Gastrocnemius medialis (tissue), 4 donors: ENCODE data around the gene TCFL5. TPM values are rescaled to one million over a fixed set of nuclear protein-coding genes. Genes with fewer than 3 reads are reported as not detected.

Experiments used
- ATAC-seq, 2 donors: fragments of 150-250 bp; one replicate each; pipeline ENCODE4 v1.9.1; 2016
- DNase-seq, 2 donors: peaks; one replicate each; pipeline ENCODE4 v3.0.0-alpha.2; 2019
- H3K27ac ChIP-seq, 4 donors: fragments of 200-600 bp; sonication (generic); 1 replicate in 1 of 4; 2 replicates in 3 of 4; pipeline ENCODE4 v1.5.1; 2016 to 2018; ENCODE audit warnings: mild to moderate bottlenecking in 2 of 4, moderate library complexity in 1 of 4
- H3K27me3 ChIP-seq, 3 donors: fragments of 200-600 bp; sonication (generic) in 2 of 3; 1 replicate in 1 of 3; 2 replicates in 2 of 3; pipeline versions ENCODE4 v1.5.1 to v1.6.0; 2016 to 2019; ENCODE audit warnings: mild to moderate bottlenecking in 1 of 3, moderate library complexity in 1 of 3
- H3K36me3 ChIP-seq, 2 donors: fragments of 200-600 bp; sonication (generic) in 1 of 2; one replicate each; pipeline ENCODE4 v1.5.1; 2017 to 2018
- H3K4me1 ChIP-seq, 2 donors: fragments of 200-600 bp; sonication (generic) in 1 of 2; one replicate each; pipeline ENCODE4 v1.5.1; 2016 to 2017; ENCODE audit warnings: mild to moderate bottlenecking in 2 of 2
- H3K4me3 ChIP-seq, 4 donors: fragments of 200-600 bp; sonication (generic) in 3 of 4; 1 replicate in 1 of 4; 2 replicates in 3 of 4; pipeline ENCODE4 v1.5.1; 2016 to 2019; ENCODE audit warnings: mild to moderate bottlenecking in 2 of 4
- H3K9me3 ChIP-seq, 3 donors: fragments of 200-600 bp; sonication (generic) in 2 of 3; 1 replicate in 1 of 3; 2 replicates in 2 of 3; pipeline ENCODE4 v1.5.1; 2016 to 2019
- POLR2A ChIP-seq, 2 donors: fragments of 450-650 bp; IDR thresholded peaks; one replicate each; pipeline ENCODE4 v1.6.1; 2017; ENCODE audit warnings: antibody characterized with exemption in 2 of 2, mild to moderate bottlenecking in 2 of 2, moderate library complexity in 2 of 2
- in situ Hi-C, 4 donors: fragments of 200-750 bp; cut with MboI; loops; one replicate each; pipeline versions ENCODE4 v1.15.0 to v1.8.0; 2017; ENCODE audit warnings: low sequenced_read_pairs in 4 of 4
- intact Hi-C: fragments of 100-400 bp; cut with DNase I; formaldehyde crosslinking; loops from one replicate; pipeline ENCODE4 v1.15.1; 2023; ENCODE audit warnings: low total_unique reads
- total RNA-seq, 4 donors: library from RNA; depleted of rRNA; stranded (reverse); fragments of >200 nt; gene quantifications; one replicate each; pipeline versions ENCODE4 v1.1.0 to v1.2.3, GENCODE V29; 2016
- TF ChIP-seq, protein P1 (sequence below), 5 experiments: fragments of 450-650 bp in 3 of 5; fragments of 200-600 bp in 2 of 5; sonication (generic) in 2 of 5; IDR thresholded peaks in 4 of 5; conservative IDR thresholded peaks in 1 of 5; 1 replicate in 4 of 5; 2 replicates in 1 of 5; pipeline ENCODE4 v1.5.1; 2016 to 2019; ENCODE audit warnings: antibody characterized with exemption in 5 of 5, mild to moderate bottlenecking in 3 of 5, moderate library complexity in 3 of 5

The TCFL5 gene
- total RNA-seq, 4 donors from 2014 or later = 5.3 to 7.3 (median 6.3) TPM

DNA sequence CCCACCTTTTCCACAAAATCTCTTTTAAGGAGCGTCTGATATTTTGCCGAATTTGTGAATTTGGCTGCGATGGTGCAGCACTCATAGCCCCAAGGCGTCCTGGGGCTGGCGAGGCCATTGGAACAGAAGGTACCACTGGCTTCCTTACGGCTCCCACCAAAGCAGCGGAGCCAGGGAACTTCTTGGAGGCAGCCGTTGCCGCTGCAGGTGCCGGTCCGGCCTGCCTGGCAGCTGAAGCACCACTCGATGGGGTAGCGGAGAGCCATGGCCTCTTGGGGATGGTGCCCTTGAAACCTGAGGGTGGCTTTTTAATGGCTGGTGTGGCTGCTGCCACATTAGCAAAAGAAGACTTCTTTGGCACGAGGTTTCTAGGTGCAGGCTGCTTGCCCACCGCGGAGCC is 34.9 kb upstream of the TCFL5 start:
- no peak for DNase-seq
- Histone ChIP-seq H3K9me3 (no peaks in the 10 kb centered on the region), H3K36me3 (peaks cover 4 to 51% of the 10 kb centered on the region in 2 donors), H3K4me3 (no peak overlapping the region), H3K27ac (no peak overlapping the region), H3K4me1 (peaks cover 5 to 12% of the 10 kb centered on the region in 2 donors), H3K27me3 (peaks cover 0 to 3% (median 0%) of the 10 kb centered on the region in 3 donors)
- intact Hi-C loops = no loop called here
- TF ChIP-seq POLR2A (IDR thresholded peaks at IDR 0.05) = no peak
- TF ChIP-seq, protein P1, sequence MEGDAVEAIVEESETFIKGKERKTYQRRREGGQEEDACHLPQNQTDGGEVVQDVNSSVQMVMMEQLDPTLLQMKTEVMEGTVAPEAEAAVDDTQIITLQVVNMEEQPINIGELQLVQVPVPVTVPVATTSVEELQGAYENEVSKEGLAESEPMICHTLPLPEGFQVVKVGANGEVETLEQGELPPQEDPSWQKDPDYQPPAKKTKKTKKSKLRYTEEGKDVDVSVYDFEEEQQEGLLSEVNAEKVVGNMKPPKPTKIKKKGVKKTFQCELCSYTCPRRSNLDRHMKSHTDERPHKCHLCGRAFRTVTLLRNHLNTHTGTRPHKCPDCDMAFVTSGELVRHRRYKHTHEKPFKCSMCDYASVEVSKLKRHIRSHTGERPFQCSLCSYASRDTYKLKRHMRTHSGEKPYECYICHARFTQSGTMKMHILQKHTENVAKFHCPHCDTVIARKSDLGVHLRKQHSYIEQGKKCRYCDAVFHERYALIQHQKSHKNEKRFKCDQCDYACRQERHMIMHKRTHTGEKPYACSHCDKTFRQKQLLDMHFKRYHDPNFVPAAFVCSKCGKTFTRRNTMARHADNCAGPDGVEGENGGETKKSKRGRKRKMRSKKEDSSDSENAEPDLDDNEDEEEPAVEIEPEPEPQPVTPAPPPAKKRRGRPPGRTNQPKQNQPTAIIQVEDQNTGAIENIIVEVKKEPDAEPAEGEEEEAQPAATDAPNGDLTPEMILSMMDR (IDR thresholded peaks at IDR 0.05 in 4 of 5, conservative IDR thresholded peaks at IDR 0.05 in 1 of 5) = no peak
- in situ Hi-C loops = loop anchor here in 3 of 4 donors (5.0 to 25.0 kb wide), 3 partner anchors 116 to 118 kb away; partner anchors contain the start of gene BHLHE23 (in 1 of the 3)
- ATAC-seq = no peak

DNA sequence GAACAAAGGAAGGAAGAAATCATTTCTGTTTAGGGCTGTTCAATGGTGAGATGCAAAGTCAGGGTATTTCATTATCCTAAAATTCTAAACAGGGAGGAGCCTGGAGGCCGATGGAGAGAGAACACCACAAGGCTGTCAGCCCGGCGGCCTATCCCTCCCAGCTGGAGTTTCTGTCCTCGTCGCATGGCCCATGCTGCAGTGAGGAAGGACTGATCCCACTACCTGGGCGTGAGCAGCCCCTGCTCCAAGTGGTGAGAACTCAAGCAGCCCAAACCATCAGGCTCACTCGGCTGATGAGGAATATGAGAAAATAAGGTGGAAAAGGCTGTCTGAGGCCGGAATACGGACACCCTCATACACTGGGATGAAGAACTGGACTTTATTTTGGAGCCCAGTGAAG is 33.9 kb upstream of the TCFL5 start:
- Histone ChIP-seq H3K36me3 (peaks cover 4 to 61% of the 10 kb centered on the region in 2 donors), H3K4me1 (peaks cover 3 to 11% of the 10 kb centered on the region in 2 donors), H3K27me3 (peaks cover 0 to 3% (median 0%) of the 10 kb centered on the region in 3 donors), H3K4me3 (no peak overlapping the region), H3K27ac (no peak overlapping the region), H3K9me3 (no peaks in the 10 kb centered on the region)
- DNase-seq (no peak), ATAC-seq (no peak)
- in situ Hi-C loops (loop anchor here in 3 of 4 donors (5.0 to 25.0 kb wide), 3 partner anchors 117 to 119 kb away; partner anchors contain the start of gene BHLHE23 (in 1 of the 3)), intact Hi-C loops (no loop called here)
- TF ChIP-seq, protein P1 (IDR thresholded peaks at IDR 0.05 in 4 of 5, conservative IDR thresholded peaks at IDR 0.05 in 1 of 5) = no peak
- TF ChIP-seq POLR2A (IDR thresholded peaks at IDR 0.05) = no peak

DNA sequence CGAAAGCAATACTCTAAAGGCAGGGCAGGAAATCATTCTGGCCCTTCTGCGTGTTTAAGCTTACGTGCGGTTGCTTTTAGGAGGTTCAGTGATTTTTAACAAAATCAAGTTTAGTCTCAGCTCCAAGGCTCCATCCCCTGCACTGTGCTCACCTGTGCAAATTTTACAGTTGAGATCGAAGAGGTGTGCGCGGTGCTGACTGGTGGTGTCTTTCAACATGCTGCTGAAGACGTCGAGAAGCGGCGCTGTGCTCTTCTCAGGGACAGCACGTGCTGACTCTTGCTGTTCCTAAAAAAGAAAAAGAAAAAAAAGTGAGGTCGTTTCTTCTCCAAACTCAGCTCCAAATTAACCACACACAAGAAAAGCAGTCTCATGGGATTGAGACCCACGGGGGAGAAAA is 32.6 kb upstream of the TCFL5 start:
- Histone ChIP-seq H3K27ac (no peak overlapping the region), H3K9me3 (no peaks in the 10 kb centered on the region), H3K4me1 (peaks cover 0 to under 1% of the 10 kb centered on the region in 2 donors), H3K27me3 (peaks cover 0 to 3% (median 0%) of the 10 kb centered on the region in 3 donors), H3K36me3 (peaks cover 4 to 74% of the 10 kb centered on the region in 2 donors), H3K4me3 (no peak overlapping the region)
- TF ChIP-seq, protein P1 (IDR thresholded peaks at IDR 0.05 in 4 of 5, conservative IDR thresholded peaks at IDR 0.05 in 1 of 5) = no peak
- no peak for TF ChIP-seq POLR2A (IDR thresholded peaks at IDR 0.05)
- in situ Hi-C loops (loop anchor here in 2 of 4 donors (10.0 to 25.0 kb wide), 2 partner anchors 118 to 121 kb away; partner anchors contain the start of gene BHLHE23 (in 1 of the 2)), intact Hi-C loops (no loop called here)
- ATAC-seq (no peak), DNase-seq (no peak)

DNA sequence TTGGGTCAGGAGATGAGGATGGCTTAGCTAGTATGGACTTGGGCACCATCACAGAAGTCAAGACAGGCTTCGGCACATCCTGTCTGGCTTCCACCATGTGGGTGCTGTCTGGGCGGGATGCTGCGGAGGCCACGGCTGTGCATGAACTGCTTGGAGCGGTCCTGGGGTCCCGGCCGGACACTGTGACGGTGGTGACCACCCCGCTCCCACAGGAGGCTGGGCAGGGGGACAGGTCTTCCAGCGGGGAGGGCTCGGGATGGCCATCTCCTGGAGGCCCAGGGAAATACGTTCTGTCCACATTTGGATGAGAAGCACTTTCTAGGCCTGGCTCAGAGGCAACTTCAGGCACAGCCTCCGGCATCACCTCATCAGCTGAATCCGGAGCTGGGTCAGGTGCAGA is 32.1 kb upstream of the TCFL5 start:
- ATAC-seq (no peak), DNase-seq (no peak)
- Histone ChIP-seq H3K27me3 (peaks cover 0 to 1% (median 0%) of the 10 kb centered on the region in 3 donors), H3K9me3 (no peaks in the 10 kb centered on the region), H3K36me3 (peaks cover 4 to 80% of the 10 kb centered on the region in 2 donors), H3K4me3 (no peak overlapping the region), H3K27ac (no peak overlapping the region), H3K4me1 (no peaks in the 10 kb centered on the region)
- TF ChIP-seq, protein P1 (IDR thresholded peaks at IDR 0.05 in 4 of 5, conservative IDR thresholded peaks at IDR 0.05 in 1 of 5) = no peak
- TF ChIP-seq POLR2A (IDR thresholded peaks at IDR 0.05) = no peak
- in situ Hi-C loops = loop anchor here in 2 of 4 donors (10.0 to 25.0 kb wide), 2 partner anchors 119 to 121 kb away; partner anchors contain the start of gene BHLHE23 (in 1 of the 2)
- intact Hi-C loops = no loop called here
